K562 (cell line): ENCODE results near the gene GABRP. TPM values are rescaled to one million over a fixed set of nuclear protein-coding genes. Genes with fewer than 3 reads are reported as not detected.

Source experiments
- ATAC-seq: fragments of 200-7000 bp; cut with Tn5 transposase; 3 replicates; pipeline ENCODE4 v1.9.1; 2020; ENCODE audit warnings: moderate library complexity
- BruUV-seq: library from RNA; stranded (reverse); fragments of 400-500 nt; replicated peaks from 2 replicates; lab custom pipeline; 2021; lab: Mats Ljungman, UMichigan
- CTCF ChIA-PET: fragments of 300-600 bp; formaldehyde crosslinking; extraction: SDS; loops from one replicate; lab custom pipeline; 2021; ENCODE audit warnings: low intra/inter-chr PET ratio; lab: Yijun Ruan, JAX
- POLR2A ChIA-PET: fragments of 300-600, 350-650 bp; sonication (Branson Sonifier 250); formaldehyde crosslinking; extraction: SDS; loops from one replicate; lab custom pipeline; 2021; ENCODE audit warnings: antibody characterized with exemption, inconsistent platforms; lab: Yijun Ruan, JAX
- DNase-seq, 4 experiments: peaks; one replicate each; pipeline versions ENCODE4 v3.0.0 to v3.0.0-alpha.2; 2011 to 2018; ENCODE audit warnings: low spot score in 3 of 4, mixed read lengths in 3 of 4; ENCODE audit errors: extremely low read depth in 1 of 4
- FAIRE-seq: peaks from 2 replicates; lab custom pipeline; 2011; peaks lifted over from hg19 to GRCh38; lab: Jason Lieb, UNC
- H2AFZ ChIP-seq: 2 replicates; pipeline ENCODE4 v1.6.0; 2011; ENCODE audit warnings: low read depth, low read length, control low read depth, inconsistent platforms
- H3K27ac ChIP-seq: fragments of 200-600 bp; 3 replicates; pipeline ENCODE4 v1.8.0; 2011; ENCODE audit warnings: low read depth, mild to moderate bottlenecking, control low read depth, inconsistent platforms, low read length, moderate library complexity, mixed read lengths; ENCODE audit errors: extremely low read depth
- H3K27me3 ChIP-seq, 2 experiments: fragments of 300-600 bp in 1 of 2; 2 replicates in 1 of 2; 3 replicates in 1 of 2; pipeline versions ENCODE4 v1.6.0 to v1.8.0; 2011; ENCODE audit warnings: inconsistent platforms in 2 of 2, low read length in 2 of 2, mild to moderate bottlenecking in 1 of 2, mixed read lengths in 1 of 2, moderate library complexity in 1 of 2; ENCODE audit not compliant: control insufficient read depth in 2 of 2, insufficient read depth in 2 of 2
- H3K36me3 ChIP-seq: fragments of 300-600 bp; 3 replicates; pipeline ENCODE4 v1.8.0; 2011; ENCODE audit warnings: mild to moderate bottlenecking, low read length, inconsistent platforms; ENCODE audit not compliant: control insufficient read depth, insufficient read depth
- H3K4me1 ChIP-seq, 2 experiments: fragments of 200-600 bp in 1 of 2; replicated peaks in 1 of 2; 2 replicates in 1 of 2; 3 replicates in 1 of 2; pipeline versions ENCODE4 v1.5.1 to v1.8.0; 2011; ENCODE audit warnings: inconsistent platforms in 2 of 2, low read length in 2 of 2, mild to moderate bottlenecking in 1 of 2, mixed read lengths in 1 of 2, moderate library complexity in 1 of 2; ENCODE audit not compliant: control insufficient read depth in 2 of 2, insufficient read depth in 2 of 2
- H3K4me2 ChIP-seq: 2 replicates; pipeline ENCODE4 v1.6.1; 2011; ENCODE audit warnings: low read length, control low read depth, inconsistent platforms, mixed read lengths; ENCODE audit not compliant: insufficient read depth
- H3K4me3 ChIP-seq: fragments of 200-600 bp; sonication (generic), shearing (Covaris generic); 2 replicates; pipeline ENCODE4 v1.5.1; 2016; ENCODE audit warnings: control low read depth, inconsistent platforms
- H3K79me2 ChIP-seq: fragments of 200-600 bp; 3 replicates; pipeline ENCODE4 v1.8.0; 2011; ENCODE audit warnings: low read length, inconsistent platforms; ENCODE audit not compliant: control insufficient read depth, insufficient read depth
- H3K9ac ChIP-seq, 2 experiments: 2 replicates each; pipeline versions ENCODE4 v1.6.0 to v1.6.1; 2011; ENCODE audit warnings: low read depth in 2 of 2, low read length in 2 of 2, control low read depth in 1 of 2, inconsistent platforms in 1 of 2, mild to moderate bottlenecking in 1 of 2, mixed read lengths in 1 of 2; ENCODE audit not compliant: insufficient read depth in 1 of 2
- H3K9me1 ChIP-seq: one replicate; pipeline ENCODE4 v1.6.0; 2011; ENCODE audit warnings: inconsistent platforms, mild to moderate bottlenecking, low read length, moderate library complexity; ENCODE audit not compliant: control insufficient read depth, insufficient read depth
- H3K9me3 ChIP-seq: replicated peaks from 2 replicates; pipeline ENCODE4 v1.5.1; 2011; ENCODE audit warnings: low read depth, low read length, inconsistent platforms; ENCODE audit not compliant: control insufficient read depth, insufficient read depth
- H4K20me1 ChIP-seq: replicated peaks from 2 replicates; pipeline ENCODE4 v1.6.1; 2011; ENCODE audit warnings: low read length, inconsistent platforms, mixed read lengths; ENCODE audit not compliant: control insufficient read depth, insufficient read depth
- BCL6 ChIP-seq: fragments of 250-450 bp; sonication (Bioruptor Pico); IDR thresholded peaks from 2 replicates; pipeline ENCODE4 v1.4.0; 2020
- CBX5 ChIP-seq: IDR thresholded peaks from 2 replicates; pipeline ENCODE4 v1.6.1; 2014; ENCODE audit warnings: low read depth, borderline replicate concordance
- GATA2 ChIP-seq: sonication (generic); formaldehyde crosslinking; IDR thresholded peaks from 2 replicates; pipeline ENCODE4 v1.4.0; 2020; ENCODE audit warnings: mild to moderate bottlenecking, missing genetic modification reagents
- KAT7 ChIP-seq: sonication (generic); formaldehyde crosslinking; IDR thresholded peaks from 2 replicates; pipeline ENCODE4 v1.8.0; 2022; ENCODE audit warnings: missing genetic modification reagents, mild to moderate bottlenecking, borderline replicate concordance
- KDM5B ChIP-seq: fragments of 200-600 bp; sonication (generic); IDR thresholded peaks from 2 replicates; pipeline ENCODE4 v1.6.1; 2012; ENCODE audit warnings: low read depth, mild to moderate bottlenecking, moderate library complexity, low read length, control low read depth, inconsistent platforms; ENCODE audit not compliant: insufficient replicate concordance
- PML ChIP-seq: IDR thresholded peaks from 2 replicates; pipeline ENCODE4 v1.6.1; 2012; ENCODE audit warnings: low read length, inconsistent platforms
- SMARCA5 ChIP-seq: fragments of 450-650 bp; IDR thresholded peaks from 2 replicates; pipeline ENCODE4 v1.6.1; 2016
- ZNF3 ChIP-seq: fragments of 250-450 bp; sonication (Bioruptor Pico); IDR thresholded peaks from 2 replicates; pipeline ENCODE4 v1.5.0; 2021; ENCODE audit warnings: mild to moderate bottlenecking, moderate library complexity
- WGBS: fragments of 100-300 bp; shearing (Covaris generic); methylation state at CpG from one replicate; pipeline ENCODE4 v1.1.6; 2016; ENCODE audit warnings: low coverage, mixed read lengths; ENCODE audit not compliant: insufficient coverage; ENCODE audit errors: missing lambda C conversion rate; 5-methylcytosine and 5-hydroxymethylcytosine counted together
- in situ Hi-C: fragments of 300-500 bp; cut with MboI; formaldehyde crosslinking; loops from 4 replicates; pipeline ENCODE4 v1.15.0; 2018; ENCODE audit warnings: inconsistent platforms, mixed read lengths
- intact Hi-C: fragments of 100-400 bp; cut with micrococcal nuclease; formaldehyde crosslinking; loops from 2 replicates; pipeline ENCODE4 v1.14.2; 2022
- polyA plus RNA-seq, 8 experiments: library from polyadenylated mRNA; depleted of rRNA in 4 of 8; stranded (reverse) in 5 of 8; unstranded in 3 of 8; fragments of >200 nt; fragmentation: Nextera tagmentation in 2 of 8; fragmentation: Illumina TruSeq in 1 of 8; extraction: Ambion mirVana in 2 of 8; extraction: Trizol in 1 of 8; gene quantifications; 2 replicates each; pipeline versions ENCODE4 v1.2.1 to v1.2.3, GENCODE V29; 2011 to 2014; ENCODE audit warnings: inconsistent platforms in 1 of 8, missing spikeins in 1 of 8
- total RNA-seq, 7 experiments: library from RNA; depleted of rRNA in 6 of 7; stranded (reverse); fragments of >200 nt in 6 of 7; fragmentation: Illumina TruSeq in 2 of 7; extraction: Trizol in 2 of 7; gene quantifications; 2 replicates each; pipeline versions ENCODE4 v1.2.1 to v1.2.3, GENCODE V29; 2011 to 2021; ENCODE audit warnings: low replicate concordance in 1 of 7
- TF ChIP-seq, protein P1 (sequence below), 2 experiments: fragments of 450-650 bp in 1 of 2; sonication (generic) in 1 of 2; formaldehyde crosslinking in 1 of 2; IDR thresholded peaks in 1 of 2; conservative IDR thresholded peaks in 1 of 2; 2 replicates each; pipeline versions ENCODE4 v1.6.1 to v1.8.1; 2016 to 2023; ENCODE audit warnings: mild to moderate bottlenecking in 2 of 2, moderate library complexity in 2 of 2, inconsistent platforms in 1 of 2, missing genetic modification reagents in 1 of 2
- TF ChIP-seq, protein P2 (sequence below): sonication (generic); formaldehyde crosslinking; IDR thresholded peaks from 2 replicates; pipeline ENCODE4 v1.8.1; 2023; ENCODE audit warnings: mild to moderate bottlenecking, missing genetic modification reagents

Gene GABRP
- total and polyA plus RNA-seq, 9 of the 15 experiments (the other 6 are each of a cell fraction or from before 2014, with no cell fraction given) = not detected

DNA sequence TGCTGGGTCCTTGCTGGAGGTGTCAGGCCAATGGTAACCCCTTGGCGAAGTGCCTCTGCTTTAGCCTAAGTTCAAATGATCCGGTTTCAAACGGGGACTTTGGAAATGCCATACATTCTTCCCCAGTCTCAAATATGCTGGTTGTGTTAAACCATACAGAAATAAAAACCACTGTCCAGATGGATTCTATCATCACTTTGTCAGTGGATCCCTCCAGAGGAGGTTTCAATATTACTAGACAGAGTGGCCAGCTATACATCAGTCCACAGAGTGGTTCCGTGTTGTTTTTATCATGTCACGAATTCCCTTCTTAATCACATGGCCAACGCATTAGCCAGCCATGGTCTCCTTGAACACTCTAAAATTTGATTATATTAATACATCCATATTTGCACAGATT lies 71.0 kb downstream of the GABRP start:
- no peaks in the 10 kb centered on the region for H3K4me1 ChIP-seq
- DNase-seq (no peak), FAIRE-seq (no peak), ATAC-seq (no peak)
- ChIA-PET CTCF (no interaction called here), POLR2A (no interaction called here)
- in situ Hi-C loops (no loop called here), intact Hi-C loops (no loop called here)
- H3K4me2 ChIP-seq = no peak overlapping the region
- H3K9me1 ChIP-seq = no peaks in the 10 kb centered on the region
- no TSS peak for BruUV-seq
- 0% methylated on average over 6 of the region's 6 CpGs for WGBS
- no peak overlapping the region for H3K4me3 ChIP-seq
- H3K36me3 ChIP-seq = no peaks in the 10 kb centered on the region
- H3K27ac ChIP-seq = no peak overlapping the region
- H3K9ac ChIP-seq = no peak overlapping the region
- H3K79me2 ChIP-seq = no peaks in the 10 kb centered on the region
- H3K9me3 ChIP-seq = no peaks in the 10 kb centered on the region
- TF ChIP-seq KAT7 (CRISPR knock-in tag) (no peak), CBX5 (no peak), GATA2 (CRISPR knock-in tag) (no peak), PML (no peak), ZNF3 (CRISPR knock-in tag) (no peak), KDM5B (no peak), SMARCA5 (no peak), BCL6 (CRISPR knock-in tag) (no peak)
- TF ChIP-seq, protein P1, sequence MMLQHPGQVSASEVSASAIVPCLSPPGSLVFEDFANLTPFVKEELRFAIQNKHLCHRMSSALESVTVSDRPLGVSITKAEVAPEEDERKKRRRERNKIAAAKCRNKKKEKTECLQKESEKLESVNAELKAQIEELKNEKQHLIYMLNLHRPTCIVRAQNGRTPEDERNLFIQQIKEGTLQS (IDR thresholded peaks at IDR 0.05) = no peak
- TF ChIP-seq, protein P1 (CRISPR knock-in tag; conservative IDR thresholded peaks at IDR 0.05) = no peak
- TF ChIP-seq, protein P2, sequence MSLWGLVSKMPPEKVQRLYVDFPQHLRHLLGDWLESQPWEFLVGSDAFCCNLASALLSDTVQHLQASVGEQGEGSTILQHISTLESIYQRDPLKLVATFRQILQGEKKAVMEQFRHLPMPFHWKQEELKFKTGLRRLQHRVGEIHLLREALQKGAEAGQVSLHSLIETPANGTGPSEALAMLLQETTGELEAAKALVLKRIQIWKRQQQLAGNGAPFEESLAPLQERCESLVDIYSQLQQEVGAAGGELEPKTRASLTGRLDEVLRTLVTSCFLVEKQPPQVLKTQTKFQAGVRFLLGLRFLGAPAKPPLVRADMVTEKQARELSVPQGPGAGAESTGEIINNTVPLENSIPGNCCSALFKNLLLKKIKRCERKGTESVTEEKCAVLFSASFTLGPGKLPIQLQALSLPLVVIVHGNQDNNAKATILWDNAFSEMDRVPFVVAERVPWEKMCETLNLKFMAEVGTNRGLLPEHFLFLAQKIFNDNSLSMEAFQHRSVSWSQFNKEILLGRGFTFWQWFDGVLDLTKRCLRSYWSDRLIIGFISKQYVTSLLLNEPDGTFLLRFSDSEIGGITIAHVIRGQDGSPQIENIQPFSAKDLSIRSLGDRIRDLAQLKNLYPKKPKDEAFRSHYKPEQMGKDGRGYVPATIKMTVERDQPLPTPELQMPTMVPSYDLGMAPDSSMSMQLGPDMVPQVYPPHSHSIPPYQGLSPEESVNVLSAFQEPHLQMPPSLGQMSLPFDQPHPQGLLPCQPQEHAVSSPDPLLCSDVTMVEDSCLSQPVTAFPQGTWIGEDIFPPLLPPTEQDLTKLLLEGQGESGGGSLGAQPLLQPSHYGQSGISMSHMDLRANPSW (CRISPR knock-in tag) = no peak
- no peaks in the 10 kb centered on the region for H4K20me1 ChIP-seq
- no peak overlapping the region for H2AFZ ChIP-seq
- H3K27me3 ChIP-seq = no peaks in the 10 kb centered on the region
